SK-N-SH treated with all-trans-retinoic acid at 6 μM for 48 hours (cell line): Measurements from ENCODE around the gene DSP.

ENCODE experiments used
- ATAC-seq: fragments of 200-7000 bp; cut with Tn5 transposase; 3 replicates; pipeline ENCODE4 v1.9.1; 2020; ENCODE audit warnings: mild to moderate bottlenecking, moderate library complexity
- ARNTL ChIP-seq: fragments of 450-650 bp; formaldehyde crosslinking; IDR thresholded peaks from 2 replicates; pipeline ENCODE4 v1.5.0; 2020; ENCODE audit warnings: low read depth, mild to moderate bottlenecking, moderate library complexity, borderline replicate concordance
- CSDC2 ChIP-seq: fragments of 250-450 bp; sonication (Bioruptor Pico); IDR thresholded peaks from 2 replicates; pipeline ENCODE4 v1.5.0; 2020; ENCODE audit warnings: mild to moderate bottlenecking, moderate library complexity
- ESRRG ChIP-seq: fragments of 250-450 bp; sonication (Bioruptor Pico); IDR thresholded peaks from 2 replicates; pipeline ENCODE4 v1.6.1; 2021; ENCODE audit warnings: mild to moderate bottlenecking
- GLIS3 ChIP-seq: fragments of 250-450 bp; sonication (Bioruptor Pico); IDR thresholded peaks from 2 replicates; pipeline ENCODE4 v1.5.0; 2020; ENCODE audit warnings: mild to moderate bottlenecking, moderate library complexity
- ISL1 ChIP-seq: fragments of 250-450 bp; sonication (Bioruptor Pico); IDR thresholded peaks from 2 replicates; pipeline ENCODE4 v2.1.2; 2022; ENCODE audit warnings: mild to moderate bottlenecking, moderate library complexity
- OSR1 ChIP-seq: fragments of 250-450 bp; sonication (Bioruptor Pico); IDR thresholded peaks from 2 replicates; pipeline ENCODE4 v1.8.0; 2022; ENCODE audit warnings: moderate library complexity, mild to moderate bottlenecking, inconsistent platforms
- PPARA ChIP-seq: fragments of 250-450 bp; sonication (Bioruptor Pico); IDR thresholded peaks from 2 replicates; pipeline ENCODE4 v1.5.0; 2020; ENCODE audit warnings: mild to moderate bottlenecking, borderline replicate concordance
- RARB ChIP-seq: fragments of 250-450 bp; sonication (Bioruptor Pico); IDR thresholded peaks from 2 replicates; pipeline ENCODE4 v1.8.0; 2021; ENCODE audit warnings: mild to moderate bottlenecking, moderate library complexity
- SNAI2 ChIP-seq: fragments of 250-450 bp; sonication (Bioruptor Pico); IDR thresholded peaks from 2 replicates; pipeline ENCODE4 v1.5.0; 2020; ENCODE audit warnings: mild to moderate bottlenecking, moderate library complexity
- TCF4 ChIP-seq: fragments of 250-450 bp; sonication (Bioruptor Pico); IDR thresholded peaks from 2 replicates; pipeline ENCODE4 v1.8.0; 2021; ENCODE audit warnings: mild to moderate bottlenecking, moderate library complexity, borderline replicate concordance
- TOX ChIP-seq: fragments of 250-450 bp; sonication (Bioruptor Pico); IDR thresholded peaks from 2 replicates; pipeline ENCODE4 v1.8.0; 2021; ENCODE audit warnings: mild to moderate bottlenecking, moderate library complexity, borderline replicate concordance
- ZC3H10 ChIP-seq: fragments of 250-450 bp; sonication (Bioruptor Pico); IDR thresholded peaks from 2 replicates; pipeline ENCODE4 v1.5.1; 2021; ENCODE audit warnings: mild to moderate bottlenecking, moderate library complexity
- ZFP30 ChIP-seq: fragments of 450-650 bp; formaldehyde crosslinking; IDR thresholded peaks from 2 replicates; pipeline ENCODE4 v1.5.0; 2022; ENCODE audit warnings: mild to moderate bottlenecking, moderate library complexity
- ZNF565 ChIP-seq: fragments of 450-650 bp; formaldehyde crosslinking; conservative IDR thresholded peaks from 2 replicates; pipeline ENCODE4 v1.5.0; 2020; ENCODE audit warnings: low read depth, mild to moderate bottlenecking, moderate library complexity
- ZNF70 ChIP-seq: fragments of 450-650 bp; formaldehyde crosslinking; IDR thresholded peaks from 2 replicates; pipeline ENCODE4 v1.5.0; 2020; ENCODE audit warnings: mild to moderate bottlenecking, moderate library complexity
- ZNF8 ChIP-seq: fragments of 450-650 bp; formaldehyde crosslinking; IDR thresholded peaks from 2 replicates; pipeline ENCODE4 v1.5.0; 2020; ENCODE audit warnings: mild to moderate bottlenecking, moderate library complexity
- TF ChIP-seq, protein P1 (sequence below): fragments of 250-450 bp; sonication (Bioruptor Pico); IDR thresholded peaks from 2 replicates; pipeline ENCODE4 v1.5.1; 2021; ENCODE audit warnings: mild to moderate bottlenecking, moderate library complexity
- TF ChIP-seq, protein P2 (sequence below): fragments of 250-450 bp; sonication (Bioruptor Pico); IDR thresholded peaks from 2 replicates; pipeline ENCODE4 v1.5.0; 2020; ENCODE audit warnings: mild to moderate bottlenecking, moderate library complexity
- TF ChIP-seq, protein P3 (sequence below): fragments of 250-450 bp; sonication (Bioruptor Pico); IDR thresholded peaks from 2 replicates; pipeline ENCODE4 v1.8.0; 2021; ENCODE audit warnings: low read depth, mild to moderate bottlenecking, moderate library complexity, borderline replicate concordance
- TF ChIP-seq, protein P4 (sequence below): fragments of 250-450 bp; sonication (Bioruptor Pico); IDR thresholded peaks from 2 replicates; pipeline ENCODE4 v1.8.0; 2020; ENCODE audit warnings: mild to moderate bottlenecking, moderate library complexity, borderline replicate concordance
- TF ChIP-seq, protein P5 (sequence below): fragments of 250-450 bp; sonication (Bioruptor Pico); IDR thresholded peaks from 2 replicates; pipeline ENCODE4 v1.5.1; 2020; ENCODE audit warnings: low read depth, mild to moderate bottlenecking, moderate library complexity

DSP gene

DNA sequence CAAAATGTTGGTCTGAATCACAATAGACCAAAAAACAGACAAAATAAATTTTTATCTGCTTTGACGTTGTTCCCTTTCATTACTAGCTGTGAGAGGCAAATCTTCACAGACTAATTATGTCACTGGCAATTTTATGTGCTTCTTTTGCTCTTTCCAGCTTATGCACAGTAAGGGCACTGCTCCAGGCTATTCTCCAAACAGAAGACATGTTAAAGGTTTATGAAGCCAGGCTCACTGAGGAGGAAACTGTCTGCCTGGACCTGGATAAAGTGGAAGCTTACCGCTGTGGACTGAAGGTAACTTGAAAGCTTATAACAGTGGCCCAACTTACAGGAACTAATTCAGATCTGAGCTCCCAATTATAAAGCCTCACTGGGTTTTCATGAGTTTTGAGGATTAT is 33.0 kb downstream of the DSP start:
- TF ChIP-seq RARB (CRISPR knock-in tag) (no peak), SNAI2 (CRISPR knock-in tag) (no peak), ESRRG (CRISPR knock-in tag) (no peak), PPARA (no peak), TOX (CRISPR knock-in tag) (no peak), CSDC2 (CRISPR knock-in tag) (no peak), ISL1 (CRISPR knock-in tag) (no peak), GLIS3 (no peak), ZNF565 (CRISPR knock-in tag) (no peak), TCF4 (CRISPR knock-in tag) (no peak), ZC3H10 (no peak)
- TF ChIP-seq, protein P1, sequence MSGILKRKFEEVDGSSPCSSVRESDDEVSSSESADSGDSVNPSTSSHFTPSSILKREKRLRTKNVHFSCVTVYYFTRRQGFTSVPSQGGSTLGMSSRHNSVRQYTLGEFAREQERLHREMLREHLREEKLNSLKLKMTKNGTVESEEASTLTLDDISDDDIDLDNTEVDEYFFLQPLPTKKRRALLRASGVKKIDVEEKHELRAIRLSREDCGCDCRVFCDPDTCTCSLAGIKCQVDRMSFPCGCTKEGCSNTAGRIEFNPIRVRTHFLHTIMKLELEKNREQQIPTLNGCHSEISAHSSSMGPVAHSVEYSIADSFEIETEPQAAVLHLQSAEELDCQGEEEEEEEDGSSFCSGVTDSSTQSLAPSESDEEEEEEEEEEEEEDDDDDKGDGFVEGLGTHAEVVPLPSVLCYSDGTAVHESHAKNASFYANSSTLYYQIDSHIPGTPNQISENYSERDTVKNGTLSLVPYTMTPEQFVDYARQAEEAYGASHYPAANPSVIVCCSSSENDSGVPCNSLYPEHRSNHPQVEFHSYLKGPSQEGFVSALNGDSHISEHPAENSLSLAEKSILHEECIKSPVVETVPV (CRISPR knock-in tag), result no peak
- TF ChIP-seq, protein P2, sequence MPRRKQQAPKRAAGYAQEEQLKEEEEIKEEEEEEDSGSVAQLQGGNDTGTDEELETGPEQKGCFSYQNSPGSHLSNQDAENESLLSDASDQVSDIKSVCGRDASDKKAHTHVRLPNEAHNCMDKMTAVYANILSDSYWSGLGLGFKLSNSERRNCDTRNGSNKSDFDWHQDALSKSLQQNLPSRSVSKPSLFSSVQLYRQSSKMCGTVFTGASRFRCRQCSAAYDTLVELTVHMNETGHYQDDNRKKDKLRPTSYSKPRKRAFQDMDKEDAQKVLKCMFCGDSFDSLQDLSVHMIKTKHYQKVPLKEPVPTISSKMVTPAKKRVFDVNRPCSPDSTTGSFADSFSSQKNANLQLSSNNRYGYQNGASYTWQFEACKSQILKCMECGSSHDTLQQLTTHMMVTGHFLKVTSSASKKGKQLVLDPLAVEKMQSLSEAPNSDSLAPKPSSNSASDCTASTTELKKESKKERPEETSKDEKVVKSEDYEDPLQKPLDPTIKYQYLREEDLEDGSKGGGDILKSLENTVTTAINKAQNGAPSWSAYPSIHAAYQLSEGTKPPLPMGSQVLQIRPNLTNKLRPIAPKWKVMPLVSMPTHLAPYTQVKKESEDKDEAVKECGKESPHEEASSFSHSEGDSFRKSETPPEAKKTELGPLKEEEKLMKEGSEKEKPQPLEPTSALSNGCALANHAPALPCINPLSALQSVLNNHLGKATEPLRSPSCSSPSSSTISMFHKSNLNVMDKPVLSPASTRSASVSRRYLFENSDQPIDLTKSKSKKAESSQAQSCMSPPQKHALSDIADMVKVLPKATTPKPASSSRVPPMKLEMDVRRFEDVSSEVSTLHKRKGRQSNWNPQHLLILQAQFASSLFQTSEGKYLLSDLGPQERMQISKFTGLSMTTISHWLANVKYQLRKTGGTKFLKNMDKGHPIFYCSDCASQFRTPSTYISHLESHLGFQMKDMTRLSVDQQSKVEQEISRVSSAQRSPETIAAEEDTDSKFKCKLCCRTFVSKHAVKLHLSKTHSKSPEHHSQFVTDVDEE (CRISPR knock-in tag), result no peak
- TF ChIP-seq, protein P3, sequence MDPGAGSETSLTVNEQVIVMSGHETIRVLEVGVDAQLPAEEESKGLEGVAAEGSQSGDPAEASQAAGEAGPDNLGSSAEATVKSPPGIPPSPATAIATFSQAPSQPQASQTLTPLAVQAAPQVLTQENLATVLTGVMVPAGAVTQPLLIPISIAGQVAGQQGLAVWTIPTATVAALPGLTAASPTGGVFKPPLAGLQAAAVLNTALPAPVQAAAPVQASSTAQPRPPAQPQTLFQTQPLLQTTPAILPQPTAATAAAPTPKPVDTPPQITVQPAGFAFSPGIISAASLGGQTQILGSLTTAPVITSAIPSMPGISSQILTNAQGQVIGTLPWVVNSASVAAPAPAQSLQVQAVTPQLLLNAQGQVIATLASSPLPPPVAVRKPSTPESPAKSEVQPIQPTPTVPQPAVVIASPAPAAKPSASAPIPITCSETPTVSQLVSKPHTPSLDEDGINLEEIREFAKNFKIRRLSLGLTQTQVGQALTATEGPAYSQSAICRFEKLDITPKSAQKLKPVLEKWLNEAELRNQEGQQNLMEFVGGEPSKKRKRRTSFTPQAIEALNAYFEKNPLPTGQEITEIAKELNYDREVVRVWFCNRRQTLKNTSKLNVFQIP (CRISPR knock-in tag), result no peak
- TF ChIP-seq, protein P4, sequence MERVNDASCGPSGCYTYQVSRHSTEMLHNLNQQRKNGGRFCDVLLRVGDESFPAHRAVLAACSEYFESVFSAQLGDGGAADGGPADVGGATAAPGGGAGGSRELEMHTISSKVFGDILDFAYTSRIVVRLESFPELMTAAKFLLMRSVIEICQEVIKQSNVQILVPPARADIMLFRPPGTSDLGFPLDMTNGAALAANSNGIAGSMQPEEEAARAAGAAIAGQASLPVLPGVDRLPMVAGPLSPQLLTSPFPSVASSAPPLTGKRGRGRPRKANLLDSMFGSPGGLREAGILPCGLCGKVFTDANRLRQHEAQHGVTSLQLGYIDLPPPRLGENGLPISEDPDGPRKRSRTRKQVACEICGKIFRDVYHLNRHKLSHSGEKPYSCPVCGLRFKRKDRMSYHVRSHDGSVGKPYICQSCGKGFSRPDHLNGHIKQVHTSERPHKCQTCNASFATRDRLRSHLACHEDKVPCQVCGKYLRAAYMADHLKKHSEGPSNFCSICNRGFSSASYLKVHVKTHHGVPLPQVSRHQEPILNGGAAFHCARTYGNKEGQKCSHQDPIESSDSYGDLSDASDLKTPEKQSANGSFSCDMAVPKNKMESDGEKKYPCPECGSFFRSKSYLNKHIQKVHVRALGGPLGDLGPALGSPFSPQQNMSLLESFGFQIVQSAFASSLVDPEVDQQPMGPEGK (CRISPR knock-in tag), result no peak
- TF ChIP-seq, all 23 proteins: peak for 0
- ATAC-seq, result no peak

DNA sequence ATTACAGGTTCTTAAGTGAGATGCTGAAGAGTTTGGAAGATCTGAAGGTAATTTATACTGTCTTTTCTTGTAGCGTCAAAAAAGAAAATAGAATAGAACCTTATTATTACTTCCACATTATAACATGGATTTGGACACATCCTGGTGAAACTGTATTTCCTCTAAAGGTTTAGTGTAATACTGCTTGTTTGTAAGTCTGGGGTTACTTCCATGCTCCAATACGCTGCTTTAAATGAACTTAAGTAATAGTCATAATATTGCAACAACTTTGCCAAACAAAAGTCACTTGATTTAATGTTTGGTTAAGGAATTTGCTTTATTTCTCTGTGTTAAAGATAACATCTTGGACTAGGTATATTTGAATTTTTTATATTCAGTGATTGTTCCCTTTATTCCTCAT is 37.0 kb downstream of the DSP start:
- TF ChIP-seq ZNF8 (CRISPR knock-in tag) (no peak), ESRRG (CRISPR knock-in tag) (no peak), ISL1 (CRISPR knock-in tag) (no peak), ARNTL (CRISPR knock-in tag) (no peak), SNAI2 (CRISPR knock-in tag) (no peak)
- TF ChIP-seq, protein P4 (CRISPR knock-in tag), result no peak
- TF ChIP-seq, all 23 proteins: peak for 0
- no peak for ATAC-seq

DNA sequence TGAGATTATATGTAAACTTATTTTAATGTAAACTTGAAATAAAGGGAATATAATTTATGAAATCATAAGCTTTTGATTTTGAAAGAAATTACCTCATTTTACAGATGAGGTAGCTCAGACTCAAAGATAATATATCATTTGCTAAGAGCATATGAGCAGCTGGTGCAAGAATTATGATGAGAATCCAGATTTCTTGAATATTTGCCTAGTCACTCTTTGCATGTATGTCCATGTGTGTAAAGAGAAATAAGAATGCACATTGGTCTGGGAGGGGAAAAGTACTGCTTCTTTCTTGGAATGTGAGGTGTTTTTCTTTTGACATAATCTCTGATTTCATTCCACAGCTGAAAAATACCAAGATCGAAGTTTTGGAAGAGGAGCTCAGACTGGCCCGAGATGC is 37.5 kb downstream of the DSP start:
- no peak for TF ChIP-seq ESRRG (CRISPR knock-in tag)
- no peak for TF ChIP-seq ZFP30
- no peak for TF ChIP-seq TOX (CRISPR knock-in tag)
- no peak for TF ChIP-seq GLIS3
- no peak for TF ChIP-seq PPARA
- TF ChIP-seq, protein P1 (CRISPR knock-in tag), result no peak
- no peak for TF ChIP-seq ZNF70 (CRISPR knock-in tag)
- no peak for TF ChIP-seq ZC3H10
- TF ChIP-seq, protein P3 (CRISPR knock-in tag), result no peak
- no peak for TF ChIP-seq TCF4 (CRISPR knock-in tag)
- TF ChIP-seq, protein P5, sequence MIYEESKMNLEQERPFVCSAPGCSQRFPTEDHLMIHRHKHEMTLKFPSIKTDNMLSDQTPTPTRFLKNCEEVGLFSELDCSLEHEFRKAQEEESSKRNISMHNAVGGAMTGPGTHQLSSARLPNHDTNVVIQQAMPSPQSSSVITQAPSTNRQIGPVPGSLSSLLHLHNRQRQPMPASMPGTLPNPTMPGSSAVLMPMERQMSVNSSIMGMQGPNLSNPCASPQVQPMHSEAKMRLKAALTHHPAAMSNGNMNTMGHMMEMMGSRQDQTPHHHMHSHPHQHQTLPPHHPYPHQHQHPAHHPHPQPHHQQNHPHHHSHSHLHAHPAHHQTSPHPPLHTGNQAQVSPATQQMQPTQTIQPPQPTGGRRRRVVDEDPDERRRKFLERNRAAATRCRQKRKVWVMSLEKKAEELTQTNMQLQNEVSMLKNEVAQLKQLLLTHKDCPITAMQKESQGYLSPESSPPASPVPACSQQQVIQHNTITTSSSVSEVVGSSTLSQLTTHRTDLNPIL (CRISPR knock-in tag), result no peak
- no peak for TF ChIP-seq ISL1 (CRISPR knock-in tag)
- TF ChIP-seq ZNF8 (CRISPR knock-in tag), result no peak
- TF ChIP-seq OSR1 (CRISPR knock-in tag), result no peak
- no peak for TF ChIP-seq RARB (CRISPR knock-in tag)
- no peak for TF ChIP-seq CSDC2 (CRISPR knock-in tag)
- TF ChIP-seq, all 23 proteins: peak for 0
- no peak for ATAC-seq
